Measurements from ENCODE around the gene OGA.

The OGA gene

GRCh38 chr10:101759309-101760247 lies 58.7 kb downstream of the OGA start:
- H3K4me3 ChIP-seq (replicated peaks; ENCODE audit: low read depth, low read length): no peak overlapping the region
- DNase-seq (ENCODE audit: low read depth): no peak
- TF ChIP-seq CTCF (IDR thresholded peaks at IDR 0.05; ENCODE audit: low read length, missing control alignments): no peak

GRCh38 chr10:101758858-101759257 lies 59.4 kb downstream of the OGA start:
- no peak for TF ChIP-seq CTCF (IDR thresholded peaks at IDR 0.05; ENCODE audit: low read length, missing control alignments)
- H3K4me3 ChIP-seq (replicated peaks; ENCODE audit: low read depth, low read length): no peak overlapping the region
- DNase-seq (ENCODE audit: low read depth): no peak

GRCh38 chr10:101752241-101752640 lies 66.0 kb downstream of the OGA start:
- no peak for DNase-seq (ENCODE audit: low read depth)
- no peak overlapping the region for H3K4me3 ChIP-seq (replicated peaks; ENCODE audit: low read depth, low read length)
- no peak for TF ChIP-seq CTCF (IDR thresholded peaks at IDR 0.05; ENCODE audit: low read length, missing control alignments)

GRCh38 chr10:101749047-101750016 lies 68.9 kb downstream of the OGA start:
- peak; percentile 1 for TF ChIP-seq CTCF (IDR thresholded peaks at IDR 0.05; ENCODE audit: low read length, missing control alignments)
- DNase-seq (ENCODE audit: low read depth): no peak
- no peak overlapping the region for H3K4me3 ChIP-seq (replicated peaks; ENCODE audit: low read depth, low read length)

- no peak for DNase-seq (ENCODE audit: low read depth)
- H3K4me3 ChIP-seq (replicated peaks; ENCODE audit: low read depth, low read length): no peak overlapping the region
- TF ChIP-seq CTCF (IDR thresholded peaks at IDR 0.05; ENCODE audit: low read length, missing control alignments): no peak
Observed at GRCh38 chr10:101748496-101748895, 69.7 kb downstream of the OGA start.

GRCh38 chr10:101745074-101745696 lies 73.1 kb downstream of the OGA start:
- H3K4me3 ChIP-seq (replicated peaks; ENCODE audit: low read depth, low read length): no peak overlapping the region
- peak; percentile 8 for DNase-seq (ENCODE audit: low read depth)
- no peak for TF ChIP-seq CTCF (IDR thresholded peaks at IDR 0.05; ENCODE audit: low read length, missing control alignments)
